HG02759 (cell line): ENCODE measurements around the gene GIPC3.

Experiments
- ATAC-seq: cut with Tn5 transposase; IDR thresholded peaks from one replicate; pipeline ENCODE4 v1.9.1; 2021; ENCODE audit warnings: mild to moderate bottlenecking, moderate library complexity; ENCODE audit not compliant: unreplicated experiment

The GIPC3 gene

GRCh38 chr19:3634496-3635045 is 49.3 kb downstream of the GIPC3 start:
- ATAC-seq = no peak

- ATAC-seq = no peak
These were observed 51.2 kb downstream of the GIPC3 start for GRCh38 chr19:3636506-3636905.

GRCh38 chr19:3636962-3637361 is 51.7 kb downstream of the GIPC3 start:
- ATAC-seq = no peak

GRCh38 chr19:3637621-3638020 is 52.3 kb downstream of the GIPC3 start:
- no peak for ATAC-seq

- no peak for ATAC-seq
These were observed 53.2 kb downstream of the GIPC3 start for GRCh38 chr19:3638208-3639193.

GRCh38 chr19:3639479-3639878 is 54.2 kb downstream of the GIPC3 start:
- ATAC-seq = no peak

- no peak for ATAC-seq
These were observed 56.4 kb downstream of the GIPC3 start for GRCh38 chr19:3641515-3642269.

GRCh38 chr19:3642296-3642695 is 57.0 kb downstream of the GIPC3 start:
- ATAC-seq = no peak
